ENCODE measurements around the gene CDKN2AIPNL. TPM values are rescaled to one million over a fixed set of nuclear protein-coding genes. Genes with fewer than 3 reads are reported as not detected.

CDKN2AIPNL gene
- total RNA-seq, 1 experiment from 2014 or later = 63.0 TPM

GRCh38 chr5:134450374-134450773 lies 38.7 kb upstream of the CDKN2AIPNL start:
- Histone ChIP-seq H3K4me1 (ENCODE audit: control insufficient read depth in 1 of 2, insufficient read depth in 2 of 2, low read length in 2 of 2) (peaks cover 9 to 13% of the 10 kb centered on the region in 2 experiments), H3K27ac (ENCODE audit: low read depth, low read length) (no peak overlapping the region), H3K4me2 (ENCODE audit: low read length) (no peak overlapping the region), H3K9me3 (ENCODE audit: control insufficient read depth in 1 of 2, insufficient read depth in 1 of 2, low read depth in 1 of 2, low read length in 2 of 2) (no peaks in the 10 kb centered on the region), H3K79me2 (ENCODE audit: insufficient read depth, low read length) (no peaks in the 10 kb centered on the region), H4K20me1 (ENCODE audit: insufficient read depth) (no peaks in the 10 kb centered on the region), H3K9me2 (ENCODE audit: insufficient read depth) (no peaks in the 10 kb centered on the region), H3K9ac (ENCODE audit: low read length) (no peak overlapping the region), H3K4me3 (replicated peaks in 1 of 2; ENCODE audit: low read depth in 1 of 2, low read length in 2 of 2) (no peak overlapping the region), H3K36me3 (ENCODE audit: control insufficient read depth in 1 of 2, insufficient read depth in 2 of 2, low read length in 2 of 2) (no peaks in the 10 kb centered on the region), H3K27me3 (ENCODE audit: insufficient read depth, low read length) (no peaks in the 10 kb centered on the region), H2AFZ (ENCODE audit: low read depth, low read length, poor library complexity, severe bottlenecking) (no peak overlapping the region)
- RAD21 ChIA-PET (ENCODE audit: low non-redundant PET in 1 of 2, low total read pairs in 2 of 2, uncharacterized antibody in 2 of 2, unreplicated experiment in 2 of 2) = no interaction called here
- CTCF ChIA-PET = no interaction called here
- POLR2A ChIA-PET = no interaction called here
- no peak for DNase-seq (ENCODE audit: low read depth, low spot score)
- no TSS peak for BruUV-seq (replicated peaks)
- ATAC-seq = no peak
- TF ChIP-seq, protein P1, sequence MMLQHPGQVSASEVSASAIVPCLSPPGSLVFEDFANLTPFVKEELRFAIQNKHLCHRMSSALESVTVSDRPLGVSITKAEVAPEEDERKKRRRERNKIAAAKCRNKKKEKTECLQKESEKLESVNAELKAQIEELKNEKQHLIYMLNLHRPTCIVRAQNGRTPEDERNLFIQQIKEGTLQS (IDR thresholded peaks at IDR 0.05) = no peak
- no peak for TF ChIP-seq CEBPB (IDR thresholded peaks at IDR 0.05; ENCODE audit: low read depth)
- TF ChIP-seq RAD21 (IDR thresholded peaks at IDR 0.05; ENCODE audit: low read depth) = no peak
- intact Hi-C loops (cut with micrococcal nuclease) = no loop called here

GRCh38 chr5:134449167-134449566 lies 37.5 kb upstream of the CDKN2AIPNL start:
- ChIA-PET RAD21 (ENCODE audit: low non-redundant PET in 1 of 2, low total read pairs in 2 of 2, uncharacterized antibody in 2 of 2, unreplicated experiment in 2 of 2) (no interaction called here), POLR2A (no interaction called here), CTCF (no interaction called here)
- Histone ChIP-seq H3K4me1 (ENCODE audit: control insufficient read depth in 1 of 2, insufficient read depth in 2 of 2, low read length in 2 of 2) (peaks cover 9 to 13% of the 10 kb centered on the region in 2 experiments), H3K27me3 (ENCODE audit: insufficient read depth, low read length) (no peaks in the 10 kb centered on the region), H3K27ac (ENCODE audit: low read depth, low read length) (no peak overlapping the region), H2AFZ (ENCODE audit: low read depth, low read length, poor library complexity, severe bottlenecking) (no peak overlapping the region), H3K4me3 (replicated peaks in 1 of 2; ENCODE audit: low read depth in 1 of 2, low read length in 2 of 2) (no peak overlapping the region), H3K4me2 (ENCODE audit: low read length) (no peak overlapping the region), H4K20me1 (ENCODE audit: insufficient read depth) (no peaks in the 10 kb centered on the region), H3K9ac (ENCODE audit: low read length) (no peak overlapping the region), H3K9me3 (ENCODE audit: control insufficient read depth in 1 of 2, insufficient read depth in 1 of 2, low read depth in 1 of 2, low read length in 2 of 2) (no peaks in the 10 kb centered on the region), H3K36me3 (ENCODE audit: control insufficient read depth in 1 of 2, insufficient read depth in 2 of 2, low read length in 2 of 2) (no peaks in the 10 kb centered on the region), H3K9me2 (ENCODE audit: insufficient read depth) (no peaks in the 10 kb centered on the region), H3K79me2 (ENCODE audit: insufficient read depth, low read length) (no peaks in the 10 kb centered on the region)
- TF ChIP-seq ELF1 (IDR thresholded peaks at IDR 0.05; ENCODE audit: borderline replicate concordance, low read depth) (no peak), POLR2A (IDR thresholded peaks at IDR 0.05; ENCODE audit: borderline replicate concordance, extremely low read depth, insufficient read depth, insufficient read length) (no peak), EZH2 (IDR thresholded peaks at IDR 0.05) (no peak), EGR1 (IDR thresholded peaks at IDR 0.05; ENCODE audit: low read depth) (no peak), FOSL1 (IDR thresholded peaks at IDR 0.05; ENCODE audit: low read depth) (no peak)
- TF ChIP-seq, protein P1 (IDR thresholded peaks at IDR 0.05) = no peak
- DNase-seq (ENCODE audit: low read depth, low spot score) (no peak), ATAC-seq (no peak)
- intact Hi-C loops (cut with micrococcal nuclease) = no loop called here
- no TSS peak for BruUV-seq (replicated peaks)
